Measurements from ENCODE around the gene GUCD1.

DNA sequence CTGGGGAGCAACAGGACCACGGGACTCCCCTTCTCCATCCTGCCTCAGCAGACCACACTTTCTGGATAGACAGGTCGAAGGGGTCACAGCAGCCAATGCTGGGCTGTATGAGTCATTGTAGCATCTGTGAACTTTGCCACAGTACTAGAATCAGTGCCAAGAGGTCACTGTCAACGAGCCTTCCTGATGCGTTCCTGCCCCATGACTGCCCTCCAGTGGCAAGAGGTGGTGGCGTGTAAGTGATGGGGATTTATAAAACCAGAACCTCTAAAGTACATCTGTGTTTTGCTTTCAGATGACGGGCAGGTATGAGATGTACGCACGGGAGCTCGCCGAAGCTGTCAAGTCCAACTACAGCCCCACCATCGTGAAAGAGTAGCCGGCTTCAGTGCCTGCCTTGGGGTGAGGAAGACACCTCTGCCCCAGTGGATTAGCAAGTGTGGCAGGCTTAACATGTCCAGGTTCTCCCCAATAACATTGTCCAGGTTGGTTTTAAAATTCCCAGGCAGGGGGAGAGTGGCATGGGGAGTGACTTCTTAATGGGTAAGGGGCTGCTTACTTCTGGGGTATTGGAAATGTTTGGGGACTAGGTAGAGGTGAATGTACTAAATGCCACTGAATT lies 29.4 kb downstream of the GUCD1 start:
- TF ChIP-seq ZNF263 (CRISPR knock-in tag; IDR thresholded peaks at IDR 0.05; ENCODE audit: borderline replicate concordance) (no peak), POLR2A (conservative IDR thresholded peaks at IDR 0.05) (no peak), ZNF695 (CRISPR knock-in tag; IDR thresholded peaks at IDR 0.05) (no peak), POLR2B (IDR thresholded peaks at IDR 0.05; ENCODE audit: low read depth, partially characterized antibody) (no peak), EP300 (IDR thresholded peaks at IDR 0.05; ENCODE audit: low read length) (no peak), RAD21 (CRISPR knock-in tag; conservative IDR thresholded peaks at IDR 0.05 in 1 of 2, IDR thresholded peaks at IDR 0.05 in 1 of 2) (peak; percentile 59 to 85), DDX20 (tag; IDR thresholded peaks at IDR 0.05; ENCODE audit: low read depth) (no peak), POLR2AphosphoS5 (IDR thresholded peaks at IDR 0.05; ENCODE audit: control insufficient read depth, insufficient read depth, low read depth, low read length) (no peak)
- TF ChIP-seq, protein P1, sequence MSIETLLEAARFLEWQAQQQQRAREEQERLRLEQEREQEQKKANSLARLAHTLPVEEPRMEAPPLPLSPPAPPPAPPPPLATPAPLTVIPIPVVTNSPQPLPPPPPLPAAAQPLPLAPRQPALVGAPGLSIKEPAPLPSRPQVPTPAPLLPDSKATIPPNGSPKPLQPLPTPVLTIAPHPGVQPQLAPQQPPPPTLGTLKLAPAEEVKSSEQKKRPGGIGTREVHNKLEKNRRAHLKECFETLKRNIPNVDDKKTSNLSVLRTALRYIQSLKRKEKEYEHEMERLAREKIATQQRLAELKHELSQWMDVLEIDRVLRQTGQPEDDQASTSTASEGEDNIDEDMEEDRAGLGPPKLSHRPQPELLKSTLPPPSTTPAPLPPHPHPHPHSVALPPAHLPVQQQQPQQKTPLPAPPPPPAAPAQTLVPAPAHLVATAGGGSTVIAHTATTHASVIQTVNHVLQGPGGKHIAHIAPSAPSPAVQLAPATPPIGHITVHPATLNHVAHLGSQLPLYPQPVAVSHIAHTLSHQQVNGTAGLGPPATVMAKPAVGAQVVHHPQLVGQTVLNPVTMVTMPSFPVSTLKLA (conservative IDR thresholded peaks at IDR 0.05) = no peak
- TF ChIP-seq, protein P2, sequence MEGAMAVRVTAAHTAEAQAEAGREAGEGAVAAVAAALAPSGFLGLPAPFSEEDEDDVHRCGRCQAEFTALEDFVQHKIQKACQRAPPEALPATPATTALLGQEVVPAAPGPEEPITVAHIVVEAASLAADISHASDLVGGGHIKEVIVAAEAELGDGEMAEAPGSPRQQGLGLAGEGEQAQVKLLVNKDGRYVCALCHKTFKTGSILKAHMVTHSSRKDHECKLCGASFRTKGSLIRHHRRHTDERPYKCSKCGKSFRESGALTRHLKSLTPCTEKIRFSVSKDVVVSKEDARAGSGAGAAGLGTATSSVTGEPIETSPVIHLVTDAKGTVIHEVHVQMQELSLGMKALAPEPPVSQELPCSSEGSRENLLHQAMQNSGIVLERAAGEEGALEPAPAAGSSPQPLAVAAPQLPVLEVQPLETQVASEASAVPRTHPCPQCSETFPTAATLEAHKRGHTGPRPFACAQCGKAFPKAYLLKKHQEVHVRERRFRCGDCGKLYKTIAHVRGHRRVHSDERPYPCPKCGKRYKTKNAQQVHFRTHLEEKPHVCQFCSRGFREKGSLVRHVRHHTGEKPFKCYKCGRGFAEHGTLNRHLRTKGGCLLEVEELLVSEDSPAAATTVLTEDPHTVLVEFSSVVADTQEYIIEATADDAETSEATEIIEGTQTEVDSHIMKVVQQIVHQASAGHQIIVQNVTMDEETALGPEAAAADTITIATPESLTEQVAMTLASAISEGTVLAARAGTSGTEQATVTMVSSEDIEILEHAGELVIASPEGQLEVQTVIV (CRISPR knock-in tag; IDR thresholded peaks at IDR 0.05; ENCODE audit: borderline replicate concordance) = no peak
